Stromal cell of bone marrow (primary cell): ENCODE results near the gene PRSS53.

Experiments used
- DNase-seq: peaks from one replicate; pipeline ENCODE4 v3.0.0-alpha.2; 2012; ENCODE audit warnings: low read depth

The PRSS53 gene

DNA sequence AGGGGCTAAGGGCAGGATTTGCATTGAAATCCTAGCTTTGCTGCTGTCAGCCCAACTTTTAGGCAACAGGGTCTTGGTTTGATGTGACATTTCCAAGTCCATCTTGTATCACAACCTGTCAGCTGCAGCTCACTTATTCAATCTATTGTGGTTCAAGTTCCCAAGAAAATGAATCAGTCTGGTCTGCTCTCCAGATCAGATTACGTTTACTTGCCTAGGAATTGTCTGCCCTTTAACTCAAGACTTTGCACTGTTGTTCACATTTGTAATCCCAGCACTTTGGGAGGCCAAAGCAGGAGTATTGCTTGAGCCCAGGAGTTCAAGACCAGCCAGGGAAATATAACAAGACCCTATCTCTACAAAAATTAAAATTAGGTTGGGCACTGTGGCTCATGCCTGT, 45.4 kb downstream of the PRSS53 start:
- DNase-seq = no peak

GRCh38 chr16:31042866-31043265, 45.9 kb downstream of the PRSS53 start:
- DNase-seq = no peak

GRCh38 chr16:31038993-31039392, 49.8 kb downstream of the PRSS53 start:
- DNase-seq = no peak

DNA sequence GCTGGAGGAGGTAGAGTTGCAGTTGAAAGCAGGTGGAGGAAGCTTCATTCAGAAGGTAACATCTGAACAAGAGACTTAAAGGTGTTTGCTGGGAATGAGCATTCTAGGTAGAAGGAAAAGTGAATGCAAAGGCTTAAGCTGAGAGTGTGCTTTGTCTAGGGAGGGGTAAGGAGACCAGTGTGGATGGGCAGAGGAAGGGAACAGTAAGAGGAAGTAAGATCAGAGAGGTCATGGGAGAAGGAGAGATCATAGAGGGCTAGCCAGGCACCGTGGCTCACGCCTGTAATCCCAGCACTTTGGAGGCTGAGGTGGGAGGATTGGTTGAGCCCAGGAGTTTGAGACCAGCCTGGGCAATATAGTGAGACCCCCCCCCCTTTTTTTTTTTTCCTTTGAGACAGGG, 52.1 kb downstream of the PRSS53 start:
- no peak for DNase-seq

- peak; percentile 75 for DNase-seq
Measured at GRCh38 chr16:31033709-31034492, 54.8 kb downstream of the PRSS53 start.
